Ovary (tissue), 3 donors: ENCODE data around the gene PHLDB2.

ENCODE experiments used
- EP300 ChIP-seq: sonication (generic); formaldehyde crosslinking; IDR thresholded peaks from one replicate; pipeline ENCODE4 v1.6.1; 2017; ENCODE audit warnings: antibody characterized with exemption
- POLR2A ChIP-seq: fragments of 450-650 bp; IDR thresholded peaks from one replicate; pipeline ENCODE4 v1.6.1; 2017; ENCODE audit warnings: antibody characterized with exemption, mild to moderate bottlenecking, moderate library complexity
- TF ChIP-seq, protein P1 (sequence below), 3 donors: fragments of 450-650 bp in 2 of 3; fragments of 200-600 bp in 1 of 3; IDR thresholded peaks; one replicate each; pipeline versions ENCODE4 v1.5.1 to v1.8.0; 2016 to 2022; ENCODE audit warnings: antibody characterized with exemption in 3 of 3, mild to moderate bottlenecking in 1 of 3
- donor health status: DM: no; HTN: no; CAD: no.

DNA sequence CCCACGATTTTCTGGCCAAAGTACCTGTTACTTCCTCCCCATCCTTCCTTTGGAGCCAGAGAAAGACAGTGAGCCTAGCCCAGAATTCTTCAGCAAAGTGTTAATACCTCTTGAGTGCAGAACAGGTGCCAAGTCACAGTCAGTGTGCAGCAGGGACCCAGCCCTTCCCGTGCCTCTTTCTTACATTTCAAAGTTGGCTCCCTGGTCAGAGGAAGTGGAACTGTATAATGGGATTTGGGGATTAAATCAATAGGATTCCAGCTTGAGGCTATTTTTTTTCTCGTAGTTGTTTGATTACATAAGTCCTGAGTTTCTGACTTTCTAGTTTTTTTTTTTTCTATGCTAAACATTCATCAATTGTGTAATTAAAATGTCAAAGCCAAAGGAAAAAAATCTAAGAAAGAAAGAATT lies 67.2 kb downstream of the PHLDB2 start:
- TF ChIP-seq POLR2A = no peak
- TF ChIP-seq, protein P1, sequence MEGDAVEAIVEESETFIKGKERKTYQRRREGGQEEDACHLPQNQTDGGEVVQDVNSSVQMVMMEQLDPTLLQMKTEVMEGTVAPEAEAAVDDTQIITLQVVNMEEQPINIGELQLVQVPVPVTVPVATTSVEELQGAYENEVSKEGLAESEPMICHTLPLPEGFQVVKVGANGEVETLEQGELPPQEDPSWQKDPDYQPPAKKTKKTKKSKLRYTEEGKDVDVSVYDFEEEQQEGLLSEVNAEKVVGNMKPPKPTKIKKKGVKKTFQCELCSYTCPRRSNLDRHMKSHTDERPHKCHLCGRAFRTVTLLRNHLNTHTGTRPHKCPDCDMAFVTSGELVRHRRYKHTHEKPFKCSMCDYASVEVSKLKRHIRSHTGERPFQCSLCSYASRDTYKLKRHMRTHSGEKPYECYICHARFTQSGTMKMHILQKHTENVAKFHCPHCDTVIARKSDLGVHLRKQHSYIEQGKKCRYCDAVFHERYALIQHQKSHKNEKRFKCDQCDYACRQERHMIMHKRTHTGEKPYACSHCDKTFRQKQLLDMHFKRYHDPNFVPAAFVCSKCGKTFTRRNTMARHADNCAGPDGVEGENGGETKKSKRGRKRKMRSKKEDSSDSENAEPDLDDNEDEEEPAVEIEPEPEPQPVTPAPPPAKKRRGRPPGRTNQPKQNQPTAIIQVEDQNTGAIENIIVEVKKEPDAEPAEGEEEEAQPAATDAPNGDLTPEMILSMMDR (IDR thresholded peaks at IDR 0.05) = no peak
- TF ChIP-seq EP300 = no peak
